GM21367 (cell line): Measurements from ENCODE around the gene TRIM49D1.
"Not testable (repeated sequence)": the region's sequence is repeated elsewhere in the genome, so short reads cannot be mapped to it uniquely, and the experiment has no call there.

Experiments used
- ATAC-seq: cut with Tn5 transposase; IDR thresholded peaks from one replicate; pipeline ENCODE4 v1.9.1; 2021; ENCODE audit not compliant: unreplicated experiment

The TRIM49D1 gene, protein sequence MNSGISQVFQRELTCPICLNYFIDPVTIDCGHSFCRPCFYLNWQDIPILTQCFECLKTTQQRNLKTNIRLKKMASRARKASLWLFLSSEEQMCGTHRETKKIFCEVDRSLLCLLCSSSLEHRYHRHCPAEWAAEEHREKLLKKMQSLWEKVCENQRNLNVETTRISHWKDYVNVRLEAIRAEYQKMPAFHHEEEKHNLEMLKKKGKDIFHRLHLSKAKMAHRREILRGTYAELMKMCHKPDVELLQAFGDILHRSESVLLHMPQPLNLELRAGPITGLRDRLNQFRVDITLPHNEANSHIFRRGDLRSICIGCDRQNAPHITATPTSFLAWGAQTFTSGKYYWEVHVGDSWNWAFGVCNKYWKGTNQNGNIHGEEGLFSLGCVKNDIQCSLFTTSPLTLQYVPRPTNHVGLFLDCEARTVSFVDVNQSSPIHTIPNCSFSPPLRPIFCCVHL

DNA sequence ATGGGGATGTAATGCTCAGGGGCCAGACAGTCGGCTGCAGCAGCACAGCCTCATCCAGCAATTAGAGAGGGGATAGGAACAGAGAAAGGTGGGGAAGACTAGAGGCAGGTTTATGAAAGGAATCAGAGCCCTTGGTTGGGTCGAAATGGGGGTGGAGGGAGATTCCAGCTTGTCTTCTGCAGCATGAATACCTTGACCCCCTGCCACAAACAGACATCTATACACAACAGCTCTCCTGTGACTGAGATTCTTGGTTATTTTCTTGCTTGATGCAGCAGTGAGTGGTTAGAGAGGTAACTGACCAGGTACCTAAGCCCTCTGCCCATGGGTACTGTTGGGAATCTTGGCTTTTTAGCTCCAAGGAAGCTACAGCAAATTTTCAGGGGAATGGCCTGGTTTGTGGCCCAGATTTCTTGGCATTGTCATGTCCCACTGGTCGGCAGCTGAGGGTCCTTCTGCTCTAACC lies at the start of gene TRIM49D1:
TSS of gene TRIM49D1 (minus strand) at position 51 of the 466 bp plus-strand sequence. CDS start 4,535 bp downstream, outside the sequence.
- no peak for ATAC-seq

GRCh38 chr11:89965737-89966136 lies 43.7 kb upstream of the TRIM49D1 start, which contains the start of gene TRIM64:
Gene TRIM64 (plus strand): TSS chr11:89966037. CDS start chr11:89968504, 2,467 bp downstream.
- not testable (repeated sequence) for ATAC-seq

DNA sequence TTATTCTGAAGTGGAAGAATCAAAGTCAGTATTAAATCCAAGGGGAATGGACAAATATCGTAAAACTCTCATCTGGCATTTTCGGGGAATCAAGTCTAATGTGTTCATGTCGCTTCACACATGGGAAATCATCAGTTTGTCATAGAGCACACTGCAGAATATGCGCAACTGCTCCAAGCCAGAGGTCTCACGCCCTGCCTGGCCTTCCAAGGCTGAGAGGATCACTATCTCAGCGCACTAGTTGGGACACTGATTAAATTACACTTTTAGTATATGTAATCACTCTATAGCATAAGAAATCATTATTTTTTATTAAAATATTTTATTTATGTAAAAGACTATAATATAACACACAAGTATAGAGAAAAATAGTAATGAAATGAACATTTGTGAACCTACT lies 38.8 kb upstream of the TRIM49D1 start:
- ATAC-seq = not testable (repeated sequence)

DNA sequence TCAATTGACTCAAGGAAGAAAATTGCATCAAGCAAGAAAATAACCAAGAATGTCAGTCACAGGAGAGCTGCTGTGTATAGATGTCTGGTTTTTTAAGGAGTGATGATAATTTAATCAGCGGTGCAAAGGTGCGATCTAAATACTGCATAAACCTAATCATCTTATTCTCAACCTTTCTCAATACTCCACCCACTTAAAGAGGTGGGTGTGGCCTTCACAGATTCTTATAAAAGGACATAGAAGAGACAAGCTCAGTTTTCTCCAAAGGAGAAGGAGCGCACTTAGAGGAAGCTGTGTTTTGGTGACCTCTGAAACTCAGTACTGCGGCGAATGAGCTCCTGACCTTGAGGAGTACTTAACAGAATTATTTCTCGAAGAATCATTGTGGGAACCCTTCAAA lies 1.7 kb upstream of the TRIM49D1 start, which contains the start of gene TRIM49D2:
TSS of gene TRIM49D2 (plus strand) at position 301 of the 400 bp plus-strand sequence. CDS start 2,698 bp downstream, outside the sequence.
- not testable (repeated sequence) for ATAC-seq

DNA sequence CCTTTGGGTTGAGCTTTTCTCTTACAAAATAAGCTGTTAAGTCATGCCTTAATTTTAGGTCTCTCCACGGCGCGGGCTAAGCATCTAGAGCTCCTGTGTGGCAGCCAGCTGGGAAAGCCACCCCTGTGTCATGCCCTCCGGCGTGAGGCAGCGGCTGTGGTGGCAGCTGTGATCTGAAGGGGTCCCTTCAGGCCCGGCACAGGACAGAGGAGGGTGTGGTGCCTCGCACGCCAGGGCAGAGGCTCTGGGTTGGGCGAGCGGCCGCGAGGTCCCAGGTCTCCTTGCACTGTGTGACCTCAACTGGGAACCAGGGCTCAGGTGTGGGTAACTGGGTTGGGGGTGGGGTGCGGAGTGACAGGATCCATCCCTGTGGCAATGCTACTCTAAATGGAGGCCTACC lies 21.2 kb downstream of the TRIM49D1 start:
- ATAC-seq = not testable (repeated sequence)

- ATAC-seq = not testable (repeated sequence)
Observed at GRCh38 chr11:89893245-89893644, 28.8 kb downstream of the TRIM49D1 start.

- not testable (repeated sequence) for ATAC-seq
Observed at GRCh38 chr11:89877511-89877910, 44.5 kb downstream of the TRIM49D1 start.

DNA sequence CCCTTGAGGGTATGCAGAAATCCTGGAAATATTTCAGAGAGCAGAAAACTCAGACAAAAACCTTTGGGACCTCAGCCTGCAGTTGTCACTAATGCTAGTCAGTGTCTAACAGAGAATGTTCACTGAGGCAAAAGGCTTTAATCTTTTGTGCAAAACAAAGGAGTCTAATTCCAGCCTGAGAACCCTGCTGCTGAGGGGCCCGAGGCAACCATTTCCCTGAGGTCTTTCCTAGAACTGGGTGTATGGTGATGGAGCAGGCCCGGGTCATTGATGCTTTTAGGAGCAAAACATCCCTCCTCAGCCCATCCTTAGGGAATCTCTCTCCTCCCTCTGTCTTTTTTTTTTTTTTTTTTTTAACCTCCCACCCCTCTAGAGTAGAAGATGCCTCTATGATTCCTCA lies 49.5 kb downstream of the TRIM49D1 start:
- not testable (repeated sequence) for ATAC-seq

- not testable (repeated sequence) for ATAC-seq
Observed at GRCh38 chr11:89865223-89865622, 56.8 kb downstream of the TRIM49D1 start.

- not testable (repeated sequence) for ATAC-seq
Observed at GRCh38 chr11:89863906-89864704, 57.9 kb downstream of the TRIM49D1 start.
